ENCODE measurements around the gene JARID2.

The JARID2 gene

DNA sequence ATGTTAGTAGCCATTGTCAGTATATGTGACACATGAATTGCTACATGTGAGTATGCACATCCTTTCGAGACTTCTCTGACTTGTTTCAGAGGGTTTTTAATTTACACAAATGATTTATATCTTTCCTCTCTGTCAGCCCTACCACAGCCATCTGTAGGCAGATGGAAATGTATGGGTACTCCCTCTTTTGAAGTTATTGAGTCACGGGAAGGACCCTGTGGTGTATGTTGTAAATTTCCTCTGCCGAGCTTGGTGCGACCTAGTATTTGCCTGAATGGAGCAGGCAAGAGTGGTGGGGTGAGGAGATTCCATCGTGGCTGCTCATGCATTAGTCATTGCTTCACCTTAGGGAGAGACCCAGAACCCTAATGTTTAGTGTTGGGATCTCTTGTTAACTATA, 171.9 kb downstream of the JARID2 start:
- TF ChIP-seq, protein P1, sequence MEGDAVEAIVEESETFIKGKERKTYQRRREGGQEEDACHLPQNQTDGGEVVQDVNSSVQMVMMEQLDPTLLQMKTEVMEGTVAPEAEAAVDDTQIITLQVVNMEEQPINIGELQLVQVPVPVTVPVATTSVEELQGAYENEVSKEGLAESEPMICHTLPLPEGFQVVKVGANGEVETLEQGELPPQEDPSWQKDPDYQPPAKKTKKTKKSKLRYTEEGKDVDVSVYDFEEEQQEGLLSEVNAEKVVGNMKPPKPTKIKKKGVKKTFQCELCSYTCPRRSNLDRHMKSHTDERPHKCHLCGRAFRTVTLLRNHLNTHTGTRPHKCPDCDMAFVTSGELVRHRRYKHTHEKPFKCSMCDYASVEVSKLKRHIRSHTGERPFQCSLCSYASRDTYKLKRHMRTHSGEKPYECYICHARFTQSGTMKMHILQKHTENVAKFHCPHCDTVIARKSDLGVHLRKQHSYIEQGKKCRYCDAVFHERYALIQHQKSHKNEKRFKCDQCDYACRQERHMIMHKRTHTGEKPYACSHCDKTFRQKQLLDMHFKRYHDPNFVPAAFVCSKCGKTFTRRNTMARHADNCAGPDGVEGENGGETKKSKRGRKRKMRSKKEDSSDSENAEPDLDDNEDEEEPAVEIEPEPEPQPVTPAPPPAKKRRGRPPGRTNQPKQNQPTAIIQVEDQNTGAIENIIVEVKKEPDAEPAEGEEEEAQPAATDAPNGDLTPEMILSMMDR (IDR thresholded peaks at IDR 0.05; ENCODE audit: low read depth, low read length) = no peak
- in situ Hi-C loops (cut with HindIII; ENCODE audit: low sequenced_read_pairs) = no loop called here
- H3K4me3 ChIP-seq (ENCODE audit: low read depth, low read length) = no peak overlapping the region
- peak; percentile 90 for DNase-seq (ENCODE audit: low read depth, low spot score)

DNA sequence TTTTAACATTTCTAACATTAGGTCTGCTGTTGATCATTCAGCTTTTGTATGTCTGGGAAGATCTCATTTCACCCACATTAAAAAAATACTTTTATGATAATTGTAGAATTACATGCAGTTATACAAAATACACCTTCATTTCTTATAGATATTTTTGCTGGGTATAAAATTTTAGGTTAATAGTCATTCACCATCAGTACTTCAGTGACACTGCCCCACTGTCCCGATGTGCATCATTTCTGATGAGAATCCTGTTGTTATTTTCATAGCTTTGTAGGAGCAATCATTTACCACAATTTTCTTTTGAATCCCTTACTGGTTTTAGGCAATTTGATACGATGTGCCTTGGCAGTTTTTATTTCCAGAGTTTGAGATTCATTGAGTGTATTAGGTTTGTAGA, 173.6 kb downstream of the JARID2 start:
- in situ Hi-C loops (cut with HindIII; ENCODE audit: low sequenced_read_pairs) = no loop called here
- TF ChIP-seq, protein P1 (IDR thresholded peaks at IDR 0.05; ENCODE audit: low read depth, low read length) = no peak
- H3K4me3 ChIP-seq (ENCODE audit: low read depth, low read length) = no peak overlapping the region
- no peak for DNase-seq (ENCODE audit: low read depth, low spot score)

DNA sequence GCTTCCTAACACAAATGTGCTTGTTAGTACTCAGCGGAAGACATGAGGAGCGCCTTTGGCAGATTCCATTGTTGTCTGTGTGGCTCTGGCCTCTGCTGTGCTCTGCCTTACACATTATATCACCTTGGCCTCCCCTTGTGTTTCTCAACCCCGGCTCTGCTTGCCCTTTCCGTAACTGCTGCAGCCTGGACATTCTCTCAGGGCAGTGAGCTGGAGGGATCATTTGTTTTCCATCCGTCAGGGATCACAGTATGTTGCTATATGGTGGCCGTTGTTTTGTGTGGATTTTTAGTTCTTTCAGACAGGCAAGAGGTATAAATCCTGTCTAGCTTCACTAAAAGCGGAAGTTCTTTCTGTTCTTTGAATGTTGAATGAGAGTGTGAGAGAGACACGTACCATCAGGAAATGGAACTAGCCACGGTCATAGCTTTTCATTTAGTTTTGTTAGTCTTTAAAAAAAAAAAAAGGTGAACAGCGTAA, 175.1 kb downstream of the JARID2 start:
- in situ Hi-C loops (cut with HindIII; ENCODE audit: low sequenced_read_pairs) = no loop called here
- TF ChIP-seq, protein P1 (IDR thresholded peaks at IDR 0.05; ENCODE audit: low read depth, low read length) = no peak
- DNase-seq (ENCODE audit: low read depth, low spot score) = no peak
- no peak overlapping the region for H3K4me3 ChIP-seq (ENCODE audit: low read depth, low read length)

DNA sequence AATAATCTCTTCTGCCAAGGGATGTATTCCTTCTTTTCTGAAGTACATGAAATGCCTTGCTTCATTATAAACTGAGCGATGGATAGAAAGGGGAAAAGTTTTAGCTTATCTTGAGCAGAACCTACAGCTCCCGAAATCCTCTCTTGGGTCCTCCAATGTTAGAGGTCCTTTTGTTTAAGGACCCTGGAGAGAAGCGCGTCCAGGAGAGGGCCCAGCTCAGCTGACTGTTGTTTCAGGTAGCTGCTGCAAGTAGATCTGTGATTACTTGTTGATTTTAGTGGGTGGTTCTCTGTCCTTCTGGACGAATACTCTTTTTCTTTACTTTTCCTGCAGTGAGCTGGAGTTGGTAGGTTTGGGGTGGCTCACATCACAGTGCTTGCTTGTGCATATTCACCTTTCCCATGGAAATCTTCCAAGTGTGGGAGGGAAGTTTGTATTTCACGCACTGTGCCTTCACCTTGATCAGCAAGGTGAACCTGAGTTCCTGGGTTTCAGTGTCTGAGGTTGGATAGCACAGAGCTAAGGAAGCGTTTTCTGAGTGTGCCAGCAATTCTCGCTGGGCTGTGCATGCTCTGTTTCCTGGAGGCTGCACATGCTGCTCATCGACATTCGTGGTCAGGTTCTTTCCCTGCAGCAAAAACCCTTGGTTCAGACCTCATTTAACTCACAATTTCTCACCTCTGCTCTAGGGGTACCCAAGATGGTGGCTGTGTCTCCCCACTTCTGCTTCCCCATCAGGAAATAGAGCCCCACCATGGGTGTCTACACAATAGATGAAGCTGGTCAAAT, 176.3 kb downstream of the JARID2 start:
- DNase-seq (ENCODE audit: low read depth, low spot score) = no peak
- TF ChIP-seq, protein P1 (IDR thresholded peaks at IDR 0.05; ENCODE audit: low read depth, low read length) = no peak
- H3K4me3 ChIP-seq (ENCODE audit: low read depth, low read length) = no peak overlapping the region
- in situ Hi-C loops (cut with HindIII; ENCODE audit: low sequenced_read_pairs) = no loop called here

DNA sequence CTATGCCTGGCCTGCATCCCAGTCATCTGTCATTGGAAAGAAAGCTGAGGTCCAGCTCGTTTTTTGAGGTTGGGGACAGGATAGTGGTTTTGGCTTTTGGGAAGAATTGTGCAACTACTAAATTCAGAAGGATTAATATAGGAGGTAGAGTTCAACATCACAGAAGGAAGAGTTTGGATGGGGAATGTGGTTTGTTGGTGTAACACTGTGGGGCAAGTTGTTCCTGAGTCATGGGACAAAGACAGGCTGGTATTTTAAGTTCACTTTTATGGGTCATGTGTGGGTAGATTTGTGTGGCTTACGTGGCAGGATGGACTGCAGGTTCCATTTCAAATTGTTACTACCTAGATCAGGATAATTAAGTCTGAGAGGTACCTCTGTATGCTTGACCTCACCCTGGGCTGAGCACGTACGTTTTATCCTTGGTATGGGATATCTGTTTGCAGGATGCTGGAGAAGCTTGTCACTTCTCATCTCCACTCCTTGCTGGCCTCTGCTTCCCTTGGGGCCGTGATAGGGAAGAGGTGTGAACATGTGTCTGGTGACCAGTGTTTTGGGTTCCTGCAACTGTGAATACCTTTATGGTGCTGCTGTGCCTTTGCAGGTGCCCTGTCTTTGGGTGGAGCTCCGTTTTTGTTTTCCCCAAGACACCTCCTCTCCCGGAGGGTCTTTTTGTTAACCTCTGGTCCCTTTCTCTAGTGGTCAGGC, 177.6 kb downstream of the JARID2 start:
- DNase-seq (ENCODE audit: low read depth, low spot score) = no peak
- TF ChIP-seq, protein P1 (IDR thresholded peaks at IDR 0.05; ENCODE audit: low read depth, low read length) = no peak
- H3K4me3 ChIP-seq (ENCODE audit: low read depth, low read length) = no peak overlapping the region
- in situ Hi-C loops (cut with HindIII; ENCODE audit: low sequenced_read_pairs) = no loop called here

DNA sequence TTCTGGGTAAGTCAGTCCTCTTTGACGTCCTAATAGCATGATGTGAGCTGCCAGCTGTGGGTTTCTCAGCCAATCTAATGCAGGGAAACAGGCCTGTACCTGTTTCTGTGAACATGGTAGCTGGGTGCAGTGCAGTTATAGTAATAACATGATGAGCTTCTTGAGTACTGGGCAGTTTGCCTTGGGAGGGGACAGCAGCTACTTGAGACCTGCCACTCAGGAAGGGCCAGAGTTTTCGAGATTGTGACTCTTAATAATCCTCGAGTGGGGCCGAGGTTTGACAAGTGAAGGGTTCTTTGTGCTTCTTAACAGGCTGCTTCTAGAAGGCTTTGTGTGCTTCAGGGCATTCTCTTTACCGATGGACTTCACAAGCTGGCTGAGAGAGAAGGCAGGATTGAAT, 180.1 kb downstream of the JARID2 start:
- no peak for DNase-seq (ENCODE audit: low read depth, low spot score)
- TF ChIP-seq, protein P1 (IDR thresholded peaks at IDR 0.05; ENCODE audit: low read depth, low read length) = no peak
- in situ Hi-C loops (cut with HindIII; ENCODE audit: low sequenced_read_pairs) = no loop called here
- no peak overlapping the region for H3K4me3 ChIP-seq (ENCODE audit: low read depth, low read length)
